H1 (cell line): ENCODE measurements around the gene ASZ1. TPM values are rescaled to one million over a fixed set of nuclear protein-coding genes. Genes with fewer than 3 reads are reported as not detected.

ENCODE experiments used
- FOSL1 ChIP-seq: IDR thresholded peaks from 2 replicates; pipeline ENCODE4 v1.6.1; 2011; ENCODE audit warnings: mild to moderate bottlenecking, low read depth, low read length, moderate library complexity; ENCODE audit not compliant: insufficient read depth
- SIN3A ChIP-seq, 2 experiments: IDR thresholded peaks in 1 of 2; conservative IDR thresholded peaks in 1 of 2; 2 replicates each; pipeline ENCODE4 v1.6.1; 2011 to 2012; ENCODE audit warnings: low read length in 2 of 2, improper control_type of control experiment in 1 of 2, low read depth in 1 of 2, mild to moderate bottlenecking in 1 of 2
- polyA plus RNA-seq, 7 experiments: library from polyadenylated mRNA; depleted of rRNA in 3 of 7; stranded (reverse) in 5 of 7; unstranded in 2 of 7; fragments of >200 nt in 5 of 7; fragments of 200-250 nt in 2 of 7; gene quantifications; 1 replicate in 5 of 7; 2 replicates in 1 of 7; 4 replicates in 1 of 7; pipeline versions ENCODE4 v1.2.1 to v1.2.3, GENCODE V29; 2011 to 2013; ENCODE audit warnings: missing spikeins in 2 of 7, mixed read lengths in 2 of 7
- total RNA-seq: library from RNA; stranded (reverse); fragmentation: NEBNext Ultra II Directional; extraction: Animal tissue kit (Norgen Biotek cat#: 25700); gene quantifications from 2 replicates; pipeline ENCODE4 v1.2.1, GENCODE V29; 2021
- TF ChIP-seq, protein P1 (sequence below): IDR thresholded peaks from 2 replicates; pipeline ENCODE4 v1.6.1; 2011; ENCODE audit warnings: low read length, improper control_type of control experiment

ASZ1 gene
- total and polyA plus RNA-seq, 2 of the 8 experiments (the other 6 are each of a cell fraction or from before 2014, with no cell fraction given): not detected

DNA sequence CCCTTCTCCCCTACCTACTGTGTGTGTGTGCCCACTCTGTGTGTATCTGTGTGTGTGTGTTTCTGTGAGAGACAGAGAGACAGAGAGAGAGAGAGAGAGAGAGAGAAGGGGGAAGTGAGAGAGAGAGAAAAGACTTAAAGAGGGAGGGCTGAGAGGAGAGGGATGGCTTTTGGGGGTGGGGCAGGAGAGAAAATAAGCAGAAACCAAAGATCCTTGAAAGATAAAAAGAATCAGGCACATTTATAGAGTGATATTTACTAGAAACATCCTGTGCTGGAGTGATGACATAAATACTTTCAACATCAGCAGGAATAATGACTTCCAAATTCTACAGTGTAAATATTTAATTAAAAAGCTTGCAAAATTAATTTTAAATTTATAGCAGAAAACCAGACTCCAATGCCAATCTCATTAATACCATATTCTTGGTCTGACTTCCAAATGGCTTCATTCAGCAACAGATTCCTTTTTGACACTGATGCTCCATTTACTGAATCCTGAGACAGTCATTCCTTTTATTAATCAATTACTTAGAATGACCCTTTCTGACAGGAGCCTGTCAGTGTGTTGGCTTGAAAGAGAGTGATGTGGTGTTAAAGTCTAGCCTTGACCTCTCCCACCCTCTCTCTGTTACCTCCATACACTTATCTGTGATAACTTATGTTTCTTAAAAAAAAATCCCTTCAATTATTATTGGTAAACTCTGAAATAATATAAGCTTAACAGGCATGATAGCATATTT, 62.8 kb downstream of the ASZ1 start (continued):
- TF ChIP-seq, protein P1, sequence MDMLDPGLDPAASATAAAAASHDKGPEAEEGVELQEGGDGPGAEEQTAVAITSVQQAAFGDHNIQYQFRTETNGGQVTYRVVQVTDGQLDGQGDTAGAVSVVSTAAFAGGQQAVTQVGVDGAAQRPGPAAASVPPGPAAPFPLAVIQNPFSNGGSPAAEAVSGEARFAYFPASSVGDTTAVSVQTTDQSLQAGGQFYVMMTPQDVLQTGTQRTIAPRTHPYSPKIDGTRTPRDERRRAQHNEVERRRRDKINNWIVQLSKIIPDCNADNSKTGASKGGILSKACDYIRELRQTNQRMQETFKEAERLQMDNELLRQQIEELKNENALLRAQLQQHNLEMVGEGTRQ: no peak
- TF ChIP-seq SIN3A (conservative IDR thresholded peaks at IDR 0.05 in 1 of 2, IDR thresholded peaks at IDR 0.05 in 1 of 2; ENCODE audit: low read depth in 1 of 2, low read length in 2 of 2) (no peak), FOSL1 (no peak)
